ENCODE measurements around the gene FBXO30. TPM values are rescaled to one million over a fixed set of nuclear protein-coding genes. Genes with fewer than 3 reads are reported as not detected.

The FBXO30 gene
- total and polyA plus RNA-seq, 10 of the 15 experiments (the other 5 are each of a cell fraction or from before 2014, with no cell fraction given): 1.7 to 6.9 (median 5.3) TPM

- TF ChIP-seq PRDM15 (CRISPR knock-in tag; IDR thresholded peaks at IDR 0.05) (no peak), FOXM1 (IDR thresholded peaks at IDR 0.05; ENCODE audit: low read depth, low read length) (no peak), STAT1 (conservative IDR thresholded peaks at IDR 0.05) (no peak), RELA (IDR thresholded peaks at IDR 0.05; ENCODE audit: borderline replicate concordance, partially characterized antibody) (no peak), NBN (IDR thresholded peaks at IDR 0.05) (no peak), JUNB (IDR thresholded peaks at IDR 0.05) (no peak), KLF5 (IDR thresholded peaks at IDR 0.05; ENCODE audit: partially characterized antibody) (no peak), SMAD1 (IDR thresholded peaks at IDR 0.05; ENCODE audit: low read depth, partially characterized antibody) (no peak), CREM (IDR thresholded peaks at IDR 0.05; ENCODE audit: low read depth) (no peak), IRF3 (IDR thresholded peaks at IDR 0.05) (no peak), TCF3 (IDR thresholded peaks at IDR 0.05; ENCODE audit: borderline replicate concordance, insufficient read depth, low read depth, low read length) (no peak), BACH1 (IDR thresholded peaks at IDR 0.05; ENCODE audit: borderline replicate concordance) (no peak), ZBTB33 (IDR thresholded peaks at IDR 0.05) (no peak), YY1 (IDR thresholded peaks at IDR 0.05; ENCODE audit: low read depth, low read length) (no peak)
- ATAC-seq: no peak
- RAD21 ChIA-PET (ENCODE audit: unreplicated experiment): no interaction called here
- 66% methylated on average over 2 of the region's 2 CpGs for WGBS (ENCODE audit: insufficient coverage, insufficient replicate concordance, low lambda C conversion rate, missing lambda C conversion rate)
- CTCF ChIA-PET: no interaction called here
- SMC1A ChIA-PET (ENCODE audit: uncharacterized antibody, unreplicated experiment): no interaction called here
- intact Hi-C loops (cut with micrococcal nuclease; ENCODE audit: unreplicated experiment) (no loop called here), in situ Hi-C loops (cut with MboI) (no loop called here)
- no peaks in the 10 kb centered on the region for H3K27me3 ChIP-seq (replicated peaks in 1 of 2; ENCODE audit: control insufficient read depth in 2 of 2, insufficient read depth in 2 of 2, low read length in 1 of 2)
- no peak overlapping the region for H3K4me3 ChIP-seq
- no peaks in the 10 kb centered on the region for H4K20me1 ChIP-seq (ENCODE audit: control insufficient read depth, insufficient read depth)
- POLR2A ChIA-PET: no interaction called here
- no peak for FAIRE-seq
- no peak for DNase-seq (ENCODE audit: low read depth, low spot score)
- no TSS peak for BruUV-seq (replicated peaks)
- H3K27ac ChIP-seq (ENCODE audit: control insufficient read depth, insufficient read depth): no peak overlapping the region
- H3K4me2 ChIP-seq (ENCODE audit: control insufficient read depth, insufficient read depth): no peak overlapping the region
- H3K4me1 ChIP-seq (ENCODE audit: control insufficient read depth, insufficient read depth, low read length): no peaks in the 10 kb centered on the region
- H3K36me3 ChIP-seq (ENCODE audit: control insufficient read depth in 2 of 2, insufficient read depth in 2 of 2, low read length in 1 of 2): no peaks in the 10 kb centered on the region; a peak in 1 of 4 replicates
- H2AFZ ChIP-seq (ENCODE audit: control insufficient read depth, low read depth, low read length): no peak overlapping the region
- no peak overlapping the region for H3K9ac ChIP-seq (ENCODE audit: control insufficient read depth, insufficient read depth, low read length)
- H3K9me3 ChIP-seq (replicated peaks; ENCODE audit: control insufficient read depth, insufficient read depth, low read length): no peaks in the 10 kb centered on the region
- H3K79me2 ChIP-seq (ENCODE audit: control insufficient read depth, insufficient read depth, low read length): no peaks in the 10 kb centered on the region
These were observed 7.9 kb upstream of the FBXO30 start for GRCh38 chr6:145822456-145822855.
